G401.6 (cell line): Measurements from ENCODE around the gene COL4A1.
"Not testable (repeated sequence)": the region's sequence is repeated elsewhere in the genome, so short reads cannot be mapped to it uniquely, and the experiment has no call there.

Experiments used
- FAIRE-seq: peaks from 2 replicates; lab custom pipeline; 2012; peaks lifted over from hg19 to GRCh38; lab: Jason Lieb, UNC

Gene COL4A1

DNA sequence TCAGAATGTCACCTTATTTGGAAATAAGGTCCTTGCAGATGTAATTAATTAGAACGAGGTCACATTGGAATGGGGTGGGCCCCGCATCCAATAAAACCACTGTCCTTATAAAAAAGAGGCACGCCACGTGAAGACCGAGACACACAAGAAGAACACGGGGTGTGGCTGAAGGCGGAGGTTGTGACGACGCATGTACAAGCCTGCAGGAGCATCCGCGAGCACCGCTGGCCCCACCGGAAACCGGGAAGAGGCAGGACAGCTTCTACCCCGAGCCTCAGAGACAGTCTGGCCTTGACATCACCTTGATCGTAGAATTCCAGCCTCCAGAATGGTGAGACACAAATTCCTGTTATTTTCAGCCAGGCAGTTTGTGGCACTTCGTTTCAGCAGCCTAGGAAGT, 177.9 kb downstream of the COL4A1 start:
- FAIRE-seq, result no peak

DNA sequence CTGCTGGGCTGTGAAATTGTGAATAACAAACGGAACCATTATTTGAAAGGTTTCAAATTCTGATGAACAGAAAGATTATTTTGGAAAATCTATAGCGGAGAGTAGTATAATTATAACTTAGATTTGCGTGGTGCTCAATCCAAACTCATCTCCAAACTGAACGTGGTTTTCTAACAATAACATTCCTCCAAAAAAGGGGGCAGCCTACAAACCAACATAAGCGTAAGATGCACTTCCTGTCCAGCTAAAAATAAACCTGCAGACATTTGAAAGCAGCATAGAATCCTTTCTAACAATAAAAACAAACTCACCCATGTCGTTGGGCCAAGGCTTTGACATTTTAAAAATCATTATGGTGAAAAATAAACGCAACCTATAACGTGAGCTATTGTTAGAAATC, 178.4 kb downstream of the COL4A1 start:
- no peak for FAIRE-seq

DNA sequence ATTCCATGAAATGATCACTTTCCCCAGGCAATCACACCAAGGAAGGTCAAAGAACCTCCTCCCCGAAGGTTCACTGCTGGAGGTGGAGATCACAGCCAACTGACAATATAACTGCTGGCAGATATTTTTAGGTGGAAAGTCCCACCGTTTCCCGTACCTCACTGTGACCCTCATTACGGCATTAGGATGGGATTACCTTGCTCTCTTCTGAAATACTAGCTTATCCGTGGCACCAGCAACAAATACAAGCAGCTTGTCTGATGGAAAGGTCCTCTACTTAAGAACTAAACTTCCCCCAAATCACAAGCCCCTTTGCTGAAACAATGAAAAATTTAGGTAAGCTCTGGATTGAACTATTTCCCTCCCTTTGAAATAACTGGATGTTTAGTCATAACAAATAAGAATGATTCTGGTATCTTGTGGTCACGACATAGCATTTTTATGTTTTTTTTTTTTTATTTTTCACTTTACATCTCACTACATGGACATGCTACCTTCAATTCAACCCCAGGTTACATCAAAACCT, 178.9 kb downstream of the COL4A1 start:
- FAIRE-seq, result no peak

DNA sequence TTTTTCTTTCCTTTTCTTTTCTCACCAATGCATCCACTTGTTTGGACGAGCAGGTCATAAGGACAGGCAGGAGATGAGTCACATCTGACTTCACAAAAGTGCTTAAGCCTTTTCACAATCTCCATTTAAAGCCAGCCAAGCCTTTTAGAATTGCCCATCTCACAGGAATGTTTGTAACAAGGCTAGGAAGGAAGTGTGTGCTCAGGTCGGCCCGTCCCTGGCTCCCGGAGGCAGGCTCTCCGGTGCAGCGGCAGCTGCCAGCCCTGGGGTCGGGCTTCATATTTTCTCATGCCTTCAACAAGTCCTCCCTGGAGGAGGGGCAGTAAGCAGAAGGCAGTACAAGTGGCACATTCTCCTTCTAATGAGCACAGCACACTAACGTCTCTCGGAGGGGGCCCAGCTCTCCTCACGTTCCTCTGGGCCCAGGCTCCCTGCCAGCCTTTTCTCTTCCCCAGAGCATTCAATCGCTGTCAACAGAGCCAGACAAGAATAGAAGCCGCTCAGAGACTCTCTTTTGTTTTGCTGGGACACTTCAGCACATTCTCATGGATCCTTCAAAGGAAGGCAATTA, 180.5 kb downstream of the COL4A1 start:
- FAIRE-seq, result no peak

DNA sequence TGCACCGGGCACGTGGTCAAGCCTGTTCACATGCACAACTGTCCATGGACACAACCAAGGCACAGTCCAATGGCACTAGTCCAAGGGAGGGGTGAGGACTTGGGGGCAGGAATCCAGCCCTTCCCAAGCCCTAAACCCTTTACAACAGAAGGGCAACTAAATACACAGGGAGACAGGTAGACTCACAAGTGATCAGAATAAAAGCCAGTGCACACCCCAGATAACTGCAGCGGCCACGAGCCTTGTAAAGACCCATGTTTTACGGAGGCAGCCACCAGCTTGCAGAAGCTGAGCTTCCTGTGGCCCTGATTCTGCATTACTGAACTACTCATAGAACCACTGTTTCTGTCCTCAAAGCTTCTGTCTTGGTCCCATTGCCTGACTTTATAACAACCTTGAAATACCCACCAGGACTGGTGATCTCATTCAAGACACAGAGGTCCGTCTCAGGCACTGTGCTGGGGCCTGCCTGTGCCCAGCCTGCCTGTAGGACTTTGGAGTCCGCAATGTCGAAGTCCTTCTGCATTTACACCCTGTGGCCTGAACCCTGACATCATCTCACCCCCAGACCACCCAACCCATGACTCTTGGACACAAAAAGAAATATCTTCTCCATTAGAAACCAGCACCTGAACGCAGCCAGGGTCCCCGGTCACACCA, 181.2 kb downstream of the COL4A1 start:
- no peak for FAIRE-seq

DNA sequence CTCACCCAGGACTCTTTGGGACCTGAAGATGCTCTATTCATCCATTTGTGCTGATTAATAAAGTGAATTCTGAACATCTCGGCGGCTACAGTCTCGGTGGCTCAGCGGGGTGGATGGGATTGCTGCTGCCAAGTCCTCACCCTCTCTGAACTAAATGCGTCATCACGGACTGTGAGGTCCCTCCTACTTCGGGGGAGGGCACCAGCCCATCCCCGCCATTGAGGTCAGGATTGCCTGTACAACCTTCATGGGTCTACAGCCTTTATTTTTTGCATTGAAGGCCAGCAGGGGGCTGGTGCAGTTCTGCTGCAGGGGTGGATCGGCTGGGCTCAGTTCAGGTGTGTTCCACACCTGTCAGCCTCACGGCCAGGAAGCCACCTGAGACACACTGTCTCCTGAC, 181.8 kb downstream of the COL4A1 start:
- no peak for FAIRE-seq

DNA sequence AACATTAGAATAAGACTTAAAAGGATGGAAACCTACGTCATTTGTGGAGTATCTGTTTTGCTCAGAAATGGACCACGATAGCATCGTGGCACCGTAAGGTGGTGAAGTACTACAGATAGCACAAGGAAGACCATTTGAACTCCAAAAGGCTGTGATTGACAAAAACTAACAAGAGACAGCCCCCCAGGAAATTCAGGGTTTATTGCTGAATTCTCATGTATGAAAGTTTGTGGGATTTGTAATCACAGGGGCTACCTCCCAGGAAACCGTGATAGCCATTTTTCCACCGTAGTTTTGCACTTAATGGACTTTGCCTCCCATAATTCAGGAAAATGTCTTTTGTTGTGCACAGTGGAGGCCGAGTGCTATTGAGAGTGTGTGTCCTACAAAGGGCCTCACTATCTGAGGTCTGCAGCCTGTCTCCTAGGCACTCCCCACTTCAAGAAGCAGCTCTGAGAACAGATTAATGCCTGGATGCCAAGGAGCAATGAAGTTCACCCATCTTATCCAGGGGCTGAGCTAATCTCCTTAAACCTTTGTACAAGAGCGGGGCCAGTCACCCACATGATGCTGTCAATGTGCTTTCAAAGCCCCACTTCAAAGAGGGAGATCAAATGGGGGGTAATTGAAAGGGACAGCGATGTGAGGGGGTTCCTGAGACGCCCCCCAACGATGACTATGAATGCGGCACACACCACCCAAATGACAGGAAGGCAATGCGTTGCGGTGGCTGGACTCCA, 182.6 kb downstream of the COL4A1 start:
- no peak for FAIRE-seq

DNA sequence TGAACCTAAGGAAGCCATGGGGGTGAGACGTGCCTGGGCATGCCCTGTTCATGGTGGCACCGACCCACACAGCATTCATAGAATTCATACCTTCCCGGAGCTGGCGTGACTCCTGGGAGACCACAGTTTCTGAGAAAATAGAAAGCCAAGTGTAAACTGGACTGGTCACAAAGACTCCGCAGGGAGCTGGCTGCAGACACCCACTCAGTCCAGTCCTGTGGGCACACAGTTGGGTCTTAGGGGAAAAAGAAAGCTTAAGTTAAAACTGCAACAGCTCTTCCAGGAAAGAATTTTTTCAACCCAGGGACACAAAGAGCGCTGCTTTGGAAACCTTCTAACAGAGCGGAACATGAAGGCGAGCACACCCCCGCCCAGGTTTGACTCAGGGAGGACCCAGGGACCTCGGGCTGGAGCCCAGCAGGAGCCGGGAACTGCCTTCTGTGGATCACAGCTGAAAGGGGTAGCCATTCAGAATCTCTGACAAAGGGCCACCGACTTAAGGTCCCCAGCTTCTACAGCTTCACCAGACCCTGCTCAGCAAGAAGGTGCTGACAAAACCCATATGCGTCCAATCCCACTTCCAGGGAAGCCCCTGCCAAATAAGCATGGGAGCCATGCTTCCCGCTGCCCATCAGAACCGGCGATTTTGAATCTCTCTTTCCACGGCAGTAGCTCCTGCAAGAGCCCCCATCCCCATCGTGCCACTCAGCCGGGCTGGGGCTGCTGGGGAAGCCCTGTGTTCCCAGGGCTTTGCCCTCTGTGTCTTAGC, 183.7 kb downstream of the COL4A1 start:
- FAIRE-seq, result no peak

DNA sequence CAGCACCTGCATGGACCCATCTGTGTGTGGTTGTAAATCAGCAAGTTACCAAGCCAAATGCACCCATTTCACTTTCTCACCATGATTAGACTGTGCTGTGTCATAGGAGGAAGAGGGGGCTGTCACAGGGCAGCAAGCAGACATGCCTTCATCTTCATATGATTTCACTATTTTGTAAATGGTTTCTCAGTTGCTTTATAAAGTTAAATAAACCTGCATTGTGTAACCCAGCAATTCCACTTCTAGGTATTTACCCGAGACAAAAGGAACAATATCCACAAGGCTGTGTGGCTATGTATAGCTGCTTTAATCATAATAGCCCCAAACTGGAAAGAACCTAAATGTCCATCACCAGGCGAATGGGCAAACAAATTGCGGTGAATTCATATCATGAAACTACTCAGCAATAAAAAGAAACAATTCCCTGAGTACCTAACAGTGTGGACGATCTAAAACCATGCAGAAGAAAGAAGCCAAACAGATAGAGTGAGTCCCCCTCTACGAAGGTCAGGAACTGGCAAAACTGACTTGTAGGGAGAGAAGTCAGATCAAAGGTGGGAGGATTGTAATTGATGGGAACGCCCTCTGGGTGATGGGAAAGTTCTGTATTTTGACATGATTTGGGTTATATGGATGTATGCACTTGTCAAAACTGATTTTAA, 185.4 kb downstream of the COL4A1 start:
- no peak for FAIRE-seq

DNA sequence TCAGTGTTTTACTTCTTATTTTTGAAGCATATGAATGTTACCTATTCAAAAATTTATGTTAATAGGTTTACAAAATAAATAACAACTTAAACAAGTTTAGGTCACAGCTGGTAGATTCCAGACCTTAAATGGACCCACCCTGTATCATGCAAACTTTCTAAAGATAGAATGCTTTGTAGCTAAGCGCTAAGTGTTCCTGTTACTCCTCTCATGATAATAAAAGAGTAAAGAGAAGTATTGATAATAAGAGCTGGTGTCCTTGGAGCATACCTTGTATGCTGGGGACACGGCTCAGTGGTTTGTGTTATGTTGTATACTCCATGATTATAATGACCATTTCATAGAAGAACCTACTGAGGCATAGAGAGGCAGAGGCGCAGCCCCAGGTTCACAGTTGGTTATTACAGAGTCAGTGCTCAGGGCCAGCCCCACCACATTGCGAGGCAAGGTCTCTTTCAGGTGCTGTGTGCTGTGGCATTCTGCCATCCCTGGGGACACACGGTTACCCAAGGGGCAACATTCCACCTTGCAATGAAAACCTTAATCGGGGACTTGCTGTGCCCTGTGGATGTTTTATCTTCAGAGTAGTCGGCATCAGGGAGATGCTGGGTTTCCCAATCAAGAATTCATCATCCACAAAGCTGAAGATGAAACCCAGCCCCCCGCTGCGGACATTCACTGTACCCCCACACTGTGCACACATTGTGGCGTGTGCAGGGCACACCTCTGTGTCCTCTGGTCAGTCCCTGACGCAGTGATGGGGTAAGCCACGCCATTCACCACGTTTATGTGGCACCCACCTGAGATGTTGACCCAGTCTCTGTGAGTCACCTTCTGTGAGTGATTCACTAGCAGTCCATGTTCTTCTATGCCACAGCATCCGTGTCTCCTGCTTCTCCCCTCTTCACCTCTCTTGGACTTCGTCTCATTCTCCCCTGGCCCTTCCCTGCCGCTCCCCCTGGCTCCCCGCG, 186.7 kb downstream of the COL4A1 start:
- no peak for FAIRE-seq

DNA sequence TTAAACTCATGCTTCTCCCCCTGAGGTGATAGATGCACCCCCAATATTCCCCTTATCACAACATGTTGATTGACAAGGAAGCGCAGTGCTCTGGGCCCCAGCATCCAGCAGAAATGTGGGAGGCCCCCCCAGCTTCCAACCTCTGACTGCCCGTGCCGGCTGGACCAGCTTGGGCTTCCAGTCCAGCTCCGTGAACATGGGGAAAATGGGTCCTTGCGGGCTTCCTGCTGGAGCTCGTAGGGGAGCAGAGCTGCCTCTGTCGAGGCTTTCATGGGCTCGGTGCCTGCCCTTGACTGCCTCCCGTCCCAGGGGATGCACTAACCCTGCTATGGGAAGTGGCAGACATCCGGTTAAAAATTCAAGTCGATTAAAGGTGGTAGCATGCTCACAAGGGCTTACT, 188.9 kb downstream of the COL4A1 start:
- no peak for FAIRE-seq

DNA sequence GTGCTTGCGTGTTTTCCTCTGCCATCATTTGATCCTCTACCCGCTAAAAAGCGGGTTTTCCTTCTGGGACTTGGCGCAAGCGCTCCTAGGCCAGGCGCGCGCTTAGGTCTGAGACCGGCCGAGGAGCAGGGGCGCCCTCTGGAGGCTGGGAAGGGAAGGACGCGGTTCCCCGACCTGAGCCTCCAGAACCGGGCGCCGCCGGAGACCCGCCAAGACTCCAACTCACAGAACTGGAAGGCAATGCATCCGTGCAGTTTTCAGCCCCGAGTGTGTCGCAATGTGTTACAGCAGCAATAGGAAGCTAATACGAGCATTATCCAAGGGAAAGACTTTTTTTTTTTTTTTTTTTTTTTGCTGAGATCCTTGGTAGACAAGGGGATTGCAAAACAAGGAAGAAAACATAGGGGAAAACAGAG, 190.9 kb downstream of the COL4A1 start:
- no peak for FAIRE-seq

DNA sequence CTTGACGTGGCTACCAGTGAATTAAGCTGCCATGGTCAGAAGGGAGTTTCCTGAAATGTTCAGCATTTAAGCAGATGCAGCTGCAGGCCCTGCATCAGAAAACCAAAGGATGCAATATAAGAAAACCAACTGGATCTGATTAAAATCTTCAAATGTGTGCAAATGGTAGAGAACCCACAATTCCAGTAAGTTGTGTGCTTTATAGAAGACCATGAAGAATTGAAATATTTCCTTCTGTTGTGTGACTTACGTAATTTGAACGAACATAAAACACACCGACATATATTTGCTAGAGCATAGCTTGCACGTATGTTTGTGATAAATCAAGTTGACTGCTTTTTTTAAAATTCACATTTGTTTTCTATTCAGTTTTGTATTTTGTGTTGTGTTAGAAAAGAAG, 191.4 kb downstream of the COL4A1 start:
- no peak for FAIRE-seq

DNA sequence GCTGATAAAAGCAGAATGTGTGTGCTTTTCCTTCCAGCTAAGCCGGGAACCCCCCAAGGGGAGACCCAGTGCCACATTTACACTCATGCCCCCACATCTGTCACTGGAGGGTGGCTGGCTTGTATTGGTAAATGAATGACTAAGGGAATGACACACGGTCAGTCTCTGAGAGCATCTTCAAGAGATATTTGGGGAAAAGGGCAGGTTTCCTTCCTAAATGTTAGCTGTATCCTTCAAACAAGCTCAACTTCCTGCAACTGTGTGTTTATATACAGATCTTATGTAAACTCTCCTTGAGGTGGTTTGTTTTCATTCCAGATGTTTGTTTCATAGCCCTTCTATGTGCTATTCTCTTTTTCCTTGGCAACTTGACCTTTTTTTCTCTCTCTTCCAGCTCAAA, 192.6 kb downstream of the COL4A1 start:
- FAIRE-seq, result no peak

DNA sequence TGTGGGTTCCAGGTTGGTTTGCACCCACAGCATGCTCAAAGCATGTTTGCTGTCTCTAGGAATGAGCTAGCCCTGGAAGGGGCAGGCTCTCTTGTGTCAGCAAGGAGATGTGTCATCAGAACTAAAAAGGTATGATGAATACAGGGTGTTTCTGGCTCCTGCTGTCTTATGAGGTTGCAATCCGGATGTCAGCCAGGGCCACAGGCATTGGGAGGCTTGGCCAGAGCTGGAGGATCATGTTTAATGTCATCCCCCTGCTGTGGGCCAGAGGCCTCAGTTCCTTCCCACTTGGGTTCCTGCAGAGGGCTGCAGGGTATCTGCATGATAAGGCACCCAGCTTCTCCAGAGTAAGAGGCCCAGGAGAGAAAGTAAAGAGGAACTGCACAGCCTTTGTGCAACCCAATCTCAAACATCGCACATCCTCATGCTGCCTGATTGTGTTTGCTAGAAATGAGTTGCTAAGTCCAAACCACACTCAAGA, 193.6 kb downstream of the COL4A1 start:
- FAIRE-seq, result no peak

DNA sequence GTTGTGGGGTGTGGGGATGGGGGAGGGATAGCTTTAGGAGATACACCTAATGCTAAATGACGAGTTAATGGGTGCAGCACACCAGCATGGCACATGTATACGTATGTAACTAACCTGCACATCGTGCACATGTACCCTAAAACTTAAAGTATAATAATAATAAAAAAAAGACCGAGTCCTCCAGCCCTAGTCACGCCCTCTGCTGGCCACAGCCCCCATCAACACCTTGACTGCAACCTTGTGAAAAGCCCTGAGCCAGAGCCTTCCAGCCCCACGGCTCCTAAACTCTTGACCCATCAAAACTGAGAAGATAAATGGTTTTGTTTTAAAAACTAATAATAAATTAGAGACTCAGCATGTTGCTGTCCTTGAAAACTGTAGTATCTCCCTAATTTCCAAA, 194.6 kb downstream of the COL4A1 start:
- FAIRE-seq, result not testable (repeated sequence)

DNA sequence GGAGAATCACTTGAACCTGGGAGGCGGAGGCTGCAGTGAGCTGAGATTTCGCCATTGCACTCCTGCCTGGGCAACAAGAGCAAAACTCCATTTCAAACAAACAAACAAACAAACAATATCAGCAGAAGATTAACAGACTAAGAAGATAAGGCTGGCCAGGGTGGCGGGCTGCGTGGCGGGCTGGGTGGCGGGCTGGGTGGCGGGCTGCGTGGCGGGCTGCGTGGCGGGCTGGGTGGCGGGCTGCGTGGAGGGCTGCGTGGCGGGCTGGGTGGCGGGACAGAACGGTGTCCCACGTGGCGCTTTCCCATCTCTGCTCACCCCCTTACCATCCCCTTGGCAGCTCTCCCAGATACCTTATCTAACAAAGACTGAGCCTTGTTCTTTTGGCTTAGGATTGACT, 196.2 kb downstream of the COL4A1 start:
- FAIRE-seq, result no peak

DNA sequence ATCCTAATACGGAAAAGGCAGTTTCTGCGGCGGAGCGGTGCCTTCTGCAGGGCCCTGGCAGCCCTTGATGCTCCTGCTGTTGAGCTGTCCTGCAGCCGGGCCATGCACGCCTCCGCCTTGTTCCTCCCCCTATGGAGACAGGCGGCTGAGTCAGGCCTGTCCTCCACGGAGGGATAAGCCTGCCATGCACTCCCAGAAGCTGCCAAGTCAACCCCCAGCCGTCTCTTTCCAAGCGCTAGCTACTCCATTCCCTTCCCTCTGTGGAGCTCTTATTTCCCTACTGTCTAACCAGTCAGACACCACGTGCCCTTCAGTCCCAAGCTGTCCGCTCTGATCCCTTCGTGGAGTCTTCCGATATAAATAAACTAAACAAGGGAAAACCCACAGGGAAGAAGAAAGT, 197.0 kb downstream of the COL4A1 start:
- FAIRE-seq, result no peak

DNA sequence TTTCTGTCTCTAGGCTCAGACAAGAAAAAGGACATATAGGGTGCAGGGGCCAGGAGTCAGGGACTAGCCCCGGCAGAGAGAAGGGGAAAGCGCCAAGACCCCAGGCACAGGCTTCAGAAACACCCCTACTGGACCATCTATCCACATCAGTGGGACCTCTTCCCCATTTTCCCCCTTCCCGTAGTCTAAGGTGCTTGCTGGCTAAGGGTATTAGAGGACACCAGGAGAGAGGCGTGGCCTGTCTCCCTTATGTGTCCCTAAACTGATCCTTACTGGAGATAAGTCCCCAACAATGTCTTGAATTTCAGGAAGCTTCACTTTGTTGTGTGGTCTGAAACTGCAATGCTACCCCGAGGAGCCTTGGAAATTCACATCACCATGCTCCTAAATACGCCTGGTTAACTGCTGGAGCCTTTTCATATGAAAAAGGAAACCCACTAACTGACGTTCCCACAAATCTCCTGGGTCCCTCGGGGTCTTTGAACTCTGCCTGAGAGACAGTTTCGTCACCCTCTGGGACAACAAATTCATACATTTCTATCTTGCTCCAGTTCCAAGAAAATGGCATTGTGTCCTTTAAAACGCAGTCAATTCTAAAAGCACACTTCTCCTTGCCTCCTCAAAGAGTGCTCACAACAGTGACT, 197.7 kb downstream of the COL4A1 start:
- no peak for FAIRE-seq
